Vagina (tissue), 2 donors: Measurements from ENCODE around the gene TTC7B.

Source experiments
- CTCF ChIP-seq, 3 experiments: fragments of 450-650 bp in 2 of 3; fragments of 200-600 bp in 1 of 3; sonication (generic) in 1 of 3; IDR thresholded peaks; one replicate each; pipeline ENCODE4 v1.5.1; 2017 to 2019; ENCODE audit warnings: antibody characterized with exemption in 3 of 3, mild to moderate bottlenecking in 2 of 3, moderate library complexity in 2 of 3
- POLR2A ChIP-seq, 2 donors: fragments of 450-650 bp; IDR thresholded peaks; one replicate each; pipeline ENCODE4 v1.6.1; 2017; ENCODE audit warnings: antibody characterized with exemption in 2 of 2, mild to moderate bottlenecking in 2 of 2, moderate library complexity in 2 of 2

DNA sequence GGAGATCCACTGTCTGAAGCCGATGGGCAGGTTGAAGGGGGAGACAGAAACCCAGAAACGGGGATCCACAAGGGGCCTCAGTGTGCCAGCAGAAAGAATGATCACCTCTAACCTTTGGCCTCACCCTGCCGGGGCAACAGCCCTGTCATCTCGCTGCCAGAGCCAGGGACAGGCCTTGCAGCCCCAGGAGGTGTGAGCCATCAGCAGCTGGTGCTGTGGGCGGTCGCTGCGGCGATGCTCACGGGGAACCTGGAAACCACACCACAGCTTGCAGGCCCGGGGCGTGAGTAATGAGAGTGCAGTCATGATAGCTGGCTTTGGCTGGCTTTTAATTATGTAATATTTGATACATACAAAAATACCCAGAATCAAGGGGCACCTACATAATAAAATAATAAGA, 4.7 kb upstream of the TTC7B start:
- no peak for TF ChIP-seq CTCF (IDR thresholded peaks at IDR 0.05)
- no peak for TF ChIP-seq POLR2A (IDR thresholded peaks at IDR 0.05)
